GM12878 (cell line): ENCODE data around the gene TXNRD1. TPM values are rescaled to one million over a fixed set of nuclear protein-coding genes. Genes with fewer than 3 reads are reported as not detected.

Experiments used
- ATAC-seq: fragments of 200-7000 bp; cut with Tn5 transposase; 3 replicates; pipeline ENCODE4 v1.9.1; 2020; ENCODE audit warnings: mild to moderate bottlenecking, moderate library complexity
- BruUV-seq: library from RNA; stranded (reverse); fragments of 400-500 nt; replicated peaks from 2 replicates; lab custom pipeline; 2021; lab: Mats Ljungman, UMichigan
- CTCF ChIA-PET: fragments of 300-600 bp; sonication (Branson Sonifier 250); formaldehyde crosslinking; extraction: SDS; loops from one replicate; lab custom pipeline; 2021; ENCODE audit warnings: inconsistent platforms; lab: Yijun Ruan, JAX
- POLR2A ChIA-PET: fragments of 350-600 bp; formaldehyde crosslinking; extraction: SDS; loops from one replicate; lab custom pipeline; 2021; ENCODE audit warnings: inconsistent platforms; lab: Charles Lee
- RAD21 ChIA-PET: fragments of 300-600 bp; sonication (Branson Sonifier 250); formaldehyde crosslinking; loops from one replicate; lab custom pipeline; 2023; ENCODE audit warnings: antibody characterized with exemption; ENCODE audit not compliant: unreplicated experiment; lab: Charles Lee
- SMC1A ChIA-PET: fragments of 300-600 bp; sonication (Branson Sonifier 250); formaldehyde crosslinking; loops from one replicate; lab custom pipeline; 2023; ENCODE audit not compliant: unreplicated experiment, uncharacterized antibody; lab: Charles Lee
- DNase-seq: peaks from one replicate; pipeline ENCODE4 v3.0.0-alpha.2; 2011; ENCODE audit warnings: low read depth, low spot score
- FAIRE-seq: peaks from 3 replicates; lab custom pipeline; 2011; peaks lifted over from hg19 to GRCh38; lab: Jason Lieb, UNC
- H2AFZ ChIP-seq: 2 replicates; pipeline ENCODE4 v1.6.0; 2011; ENCODE audit warnings: low read depth, low read length, control low read depth; ENCODE audit not compliant: control insufficient read depth
- H3K27ac ChIP-seq: 2 replicates; pipeline ENCODE4 v1.5.1; 2011; ENCODE audit warnings: control low read depth; ENCODE audit not compliant: control insufficient read depth, insufficient read depth
- H3K27me3 ChIP-seq, 2 experiments: replicated peaks in 1 of 2; 2 replicates each; pipeline versions ENCODE4 v1.6.0 to v1.6.1; 2011; ENCODE audit warnings: low read length in 1 of 2; ENCODE audit not compliant: control insufficient read depth in 2 of 2, insufficient read depth in 2 of 2
- H3K36me3 ChIP-seq, 2 experiments: 2 replicates each; pipeline ENCODE4 v1.5.1; 2011; ENCODE audit warnings: low read length in 1 of 2; ENCODE audit not compliant: control insufficient read depth in 2 of 2, insufficient read depth in 2 of 2
- H3K4me1 ChIP-seq: 2 replicates; pipeline ENCODE4 v1.6.1; 2011; ENCODE audit warnings: mild to moderate bottlenecking, low read length, moderate library complexity, mixed read lengths; ENCODE audit not compliant: control insufficient read depth, insufficient read depth
- H3K4me2 ChIP-seq: 2 replicates; pipeline ENCODE4 v1.6.0; 2011; ENCODE audit warnings: control low read depth; ENCODE audit not compliant: control insufficient read depth, insufficient read depth
- H3K4me3 ChIP-seq: fragments of 200-600 bp; sonication (generic); 2 replicates; pipeline ENCODE4 v1.5.1; 2016
- H3K79me2 ChIP-seq: 2 replicates; pipeline ENCODE4 v1.6.0; 2011; ENCODE audit warnings: low read length; ENCODE audit not compliant: control insufficient read depth, insufficient read depth
- H3K9ac ChIP-seq: 2 replicates; pipeline ENCODE4 v1.8.0; 2011; ENCODE audit warnings: low read length, control low read depth, mixed read lengths; ENCODE audit not compliant: control insufficient read depth, insufficient read depth
- H3K9me3 ChIP-seq: replicated peaks from 3 replicates; pipeline ENCODE4 v1.5.1; 2011; ENCODE audit warnings: mild to moderate bottlenecking, low read length; ENCODE audit not compliant: control insufficient read depth, insufficient read depth
- H4K20me1 ChIP-seq: 2 replicates; pipeline ENCODE4 v1.6.0; 2011; ENCODE audit not compliant: control insufficient read depth, insufficient read depth
- CBX3 ChIP-seq: fragments of 200-600 bp; sonication (generic); IDR thresholded peaks from 2 replicates; pipeline ENCODE4 v1.6.1; 2016; ENCODE audit warnings: low read depth, borderline replicate concordance
- ESRRA ChIP-seq: IDR thresholded peaks from 2 replicates; pipeline ENCODE4 v1.6.1; 2012; ENCODE audit warnings: mild to moderate bottlenecking, low read length, improper control_type of control experiment
- GATAD2B ChIP-seq: fragments of 450-650 bp; conservative IDR thresholded peaks from 2 replicates; pipeline ENCODE4 v1.6.1; 2017; ENCODE audit warnings: low read depth, mild to moderate bottlenecking, moderate library complexity
- HDAC2 ChIP-seq: fragments of 200-600 bp; sonication (generic); IDR thresholded peaks from 2 replicates; pipeline ENCODE4 v1.6.1; 2017
- HDGF ChIP-seq: fragments of 450-650 bp; IDR thresholded peaks from 2 replicates; pipeline ENCODE4 v1.6.1; 2016; ENCODE audit warnings: antibody characterized with exemption
- KLF5 ChIP-seq: fragments of 450-650 bp; IDR thresholded peaks from 2 replicates; pipeline ENCODE4 v1.6.1; 2014; ENCODE audit warnings: mild to moderate bottlenecking; ENCODE audit not compliant: partially characterized antibody
- MTA3 ChIP-seq: IDR thresholded peaks from 2 replicates; pipeline ENCODE4 v1.6.1; 2012; ENCODE audit warnings: low read length, inconsistent platforms, borderline replicate concordance
- POLR2AphosphoS2 ChIP-seq: IDR thresholded peaks from 2 replicates; pipeline ENCODE4 v1.6.1; 2011; ENCODE audit warnings: low read depth, mild to moderate bottlenecking, low read length, improper control_type of control experiment, moderate library complexity
- RB1 ChIP-seq: fragments of 450-650 bp; formaldehyde crosslinking; IDR thresholded peaks from 2 replicates; pipeline ENCODE4 v1.6.1; 2017; ENCODE audit warnings: mild to moderate bottlenecking, borderline replicate concordance
- TCF3 ChIP-seq: IDR thresholded peaks from 2 replicates; pipeline ENCODE4 v1.6.1; 2012; ENCODE audit warnings: low read depth, mild to moderate bottlenecking, low read length, borderline replicate concordance; ENCODE audit not compliant: insufficient read depth
- YY1 ChIP-seq: IDR thresholded peaks from 2 replicates; pipeline ENCODE4 v1.6.1; 2011; ENCODE audit warnings: low read depth, mild to moderate bottlenecking, low read length
- WGBS: methylation state at CpG from one replicate; pipeline ENCODE4 v1.1.6; 2016; ENCODE audit warnings: low lambda C conversion rate; ENCODE audit not compliant: insufficient replicate concordance, insufficient coverage; ENCODE audit errors: missing lambda C conversion rate; 5-methylcytosine and 5-hydroxymethylcytosine counted together
- in situ Hi-C: fragments of 300-500 bp; cut with MboI; formaldehyde crosslinking; loops from 9 replicates; pipeline ENCODE4 v1.14.3; 2018; ENCODE audit warnings: mixed read lengths
- intact Hi-C: fragments of 100-400 bp; cut with micrococcal nuclease; formaldehyde crosslinking; loops from one replicate; pipeline ENCODE4 v1.14.2; 2022; ENCODE audit not compliant: unreplicated experiment
- polyA plus RNA-seq, 11 experiments: library from polyadenylated mRNA; depleted of rRNA in 4 of 11; unstranded in 6 of 11; stranded (reverse) in 5 of 11; fragments of >200 nt; fragmentation: Nextera tagmentation in 4 of 11; fragmentation: Illumina TruSeq in 1 of 11; extraction: Ambion mirVana in 4 of 11; extraction: Trizol in 1 of 11; gene quantifications; 1 replicate in 1 of 11; 2 replicates in 10 of 11; pipeline versions ENCODE4 v1.2.1 to v1.2.3, GENCODE V29; 2011 to 2016; ENCODE audit warnings: inconsistent platforms in 2 of 11, missing spikeins in 2 of 11, low read depth in 1 of 11
- total RNA-seq, 4 experiments: library from RNA; depleted of rRNA in 3 of 4; stranded (reverse); fragments of >200 nt in 3 of 4; fragmentation: Illumina TruSeq in 1 of 4; extraction: Trizol in 1 of 4; gene quantifications; 2 replicates each; pipeline versions ENCODE4 v1.2.1 to v1.2.3, GENCODE V29; 2013 to 2021
- TF ChIP-seq, protein P1 (sequence below): fragments of 450-650 bp; IDR thresholded peaks from 2 replicates; pipeline ENCODE4 v1.6.1; 2017; ENCODE audit warnings: mild to moderate bottlenecking, low read depth, inconsistent platforms; ENCODE audit not compliant: poor library complexity, severe bottlenecking

TXNRD1 gene
- total and polyA plus RNA-seq, 10 of the 15 experiments (the other 5 are each of a cell fraction or from before 2014, with no cell fraction given), result 52.6 to 84.6 (median 67.8) TPM

DNA sequence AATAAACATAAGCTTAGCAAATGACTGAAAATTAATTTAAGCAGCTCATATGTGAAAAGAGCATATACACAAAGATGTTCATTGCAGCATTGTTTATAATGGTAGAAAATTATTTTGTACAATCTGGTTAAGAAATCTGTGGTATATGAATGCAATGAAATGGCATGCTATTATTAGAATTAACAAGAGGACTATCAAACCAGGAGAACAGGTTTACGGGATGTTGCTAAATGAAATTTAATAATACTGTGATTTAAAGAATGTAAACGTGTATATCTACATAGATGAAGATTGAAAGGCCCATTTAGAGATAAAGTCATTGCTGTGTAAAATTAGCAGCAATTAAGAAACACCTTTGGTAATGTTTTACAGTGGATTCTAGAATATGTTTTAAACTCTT, 158.5 kb downstream of the TXNRD1 start:
- CTCF ChIA-PET, result no interaction called here
- Histone ChIP-seq H3K4me1 (no peaks in the 10 kb centered on the region), H3K36me3 (no peaks in the 10 kb centered on the region), H3K27ac (no peak overlapping the region), H3K9ac (no peak overlapping the region), H4K20me1 (no peaks in the 10 kb centered on the region), H3K27me3 (no peaks in the 10 kb centered on the region), H3K9me3 (no peaks in the 10 kb centered on the region; the same call in 2 of the 3 replicates), H2AFZ (no peak overlapping the region), H3K79me2 (no peaks in the 10 kb centered on the region), H3K4me3 (no peak overlapping the region), H3K4me2 (no peak overlapping the region)
- SMC1A ChIA-PET, result interaction anchor here (1.1 to 1.8 kb wide), 2 partner anchors 8 to 12 kb away, joined by 3 to 6 read pairs; no protein-coding TSS in a partner anchor
- FAIRE-seq (no peak), DNase-seq (no peak), ATAC-seq (no peak)
- in situ Hi-C loops (no loop called here), intact Hi-C loops (no loop called here)
- TF ChIP-seq YY1 (no peak), KLF5 (no peak), CBX3 (no peak)
- no TSS peak for BruUV-seq
- RAD21 ChIA-PET, result interaction anchor here (0.7 kb wide), 1 partner anchor 443 kb away, joined by 3 read pairs; no protein-coding TSS in a partner anchor
- POLR2A ChIA-PET, result no interaction called here
- 52% methylated on average over 2 of the region's 2 CpGs for WGBS

DNA sequence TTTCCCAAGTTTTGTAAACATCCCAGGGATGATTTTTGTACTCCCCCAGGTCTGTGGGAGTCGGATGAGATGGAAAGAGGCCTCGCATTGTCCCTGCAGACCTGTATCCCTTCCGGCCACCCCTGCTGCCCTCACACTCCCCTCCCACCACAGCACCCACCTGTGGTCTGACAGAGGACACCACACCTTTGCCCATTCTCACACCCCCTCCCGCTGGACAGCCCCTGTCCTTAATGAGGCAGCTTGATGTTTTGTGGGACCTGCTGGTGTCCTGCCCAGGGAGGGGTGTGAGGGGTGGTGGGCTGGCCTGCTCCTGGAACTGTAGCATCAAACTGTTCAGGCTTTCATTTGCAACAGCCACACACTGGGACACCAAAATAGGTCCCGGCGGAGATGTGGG, 159.2 kb downstream of the TXNRD1 start:
- TF ChIP-seq GATAD2B (no peak), TCF3 (no peak), ESRRA (no peak), HDGF (no peak), MTA3 (no peak), HDAC2 (no peak), POLR2AphosphoS2 (no peak), RB1 (no peak)
- TF ChIP-seq, protein P1, sequence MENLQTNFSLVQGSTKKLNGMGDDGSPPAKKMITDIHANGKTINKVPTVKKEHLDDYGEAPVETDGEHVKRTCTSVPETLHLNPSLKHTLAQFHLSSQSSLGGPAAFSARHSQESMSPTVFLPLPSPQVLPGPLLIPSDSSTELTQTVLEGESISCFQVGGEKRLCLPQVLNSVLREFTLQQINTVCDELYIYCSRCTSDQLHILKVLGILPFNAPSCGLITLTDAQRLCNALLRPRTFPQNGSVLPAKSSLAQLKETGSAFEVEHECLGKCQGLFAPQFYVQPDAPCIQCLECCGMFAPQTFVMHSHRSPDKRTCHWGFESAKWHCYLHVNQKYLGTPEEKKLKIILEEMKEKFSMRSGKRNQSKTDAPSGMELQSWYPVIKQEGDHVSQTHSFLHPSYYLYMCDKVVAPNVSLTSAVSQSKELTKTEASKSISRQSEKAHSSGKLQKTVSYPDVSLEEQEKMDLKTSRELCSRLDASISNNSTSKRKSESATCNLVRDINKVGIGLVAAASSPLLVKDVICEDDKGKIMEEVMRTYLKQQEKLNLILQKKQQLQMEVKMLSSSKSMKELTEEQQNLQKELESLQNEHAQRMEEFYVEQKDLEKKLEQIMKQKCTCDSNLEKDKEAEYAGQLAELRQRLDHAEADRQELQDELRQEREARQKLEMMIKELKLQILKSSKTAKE, result no peak
- no TSS peak for BruUV-seq
- ATAC-seq (no peak), FAIRE-seq (no peak), DNase-seq (no peak)
- CTCF ChIA-PET, result no interaction called here
- no peaks in the 10 kb centered on the region for H3K27me3 ChIP-seq
- no peak overlapping the region for H3K27ac ChIP-seq
- H4K20me1 ChIP-seq, result no peaks in the 10 kb centered on the region
- no peak overlapping the region for H3K4me3 ChIP-seq
- WGBS, result 80% methylated on average over 6 of the region's 6 CpGs
- intact Hi-C loops, result no loop called here
- no peak overlapping the region for H3K4me2 ChIP-seq
- in situ Hi-C loops, result no loop called here
- H3K79me2 ChIP-seq, result no peaks in the 10 kb centered on the region
- H2AFZ ChIP-seq, result no peak overlapping the region
- H3K9me3 ChIP-seq, result no peaks in the 10 kb centered on the region; the same call in 2 of the 3 replicates
- POLR2A ChIA-PET, result no interaction called here
- no peak overlapping the region for H3K9ac ChIP-seq
- H3K36me3 ChIP-seq, result no peaks in the 10 kb centered on the region
- no peaks in the 10 kb centered on the region for H3K4me1 ChIP-seq
- SMC1A ChIA-PET, result interaction anchor here (0.9 kb wide), 1 partner anchor 82 kb away, joined by 3 read pairs; the partner anchor contains the start of gene CHST11
- RAD21 ChIA-PET, result interaction anchor here (0.7 to 1.0 kb wide), 2 partner anchors 443 to 678 kb away, joined by 3 to 4 read pairs; no protein-coding TSS in a partner anchor
